Hippocampal formation (tissue), 2 donors: Measurements from ENCODE around the gene OR6S1.
A peak's percentile ranks its signal among the peaks of the same experiment; 100 is the strongest.
"Not testable (repeated sequence)": the region's sequence is repeated elsewhere in the genome, so short reads cannot be mapped to it uniquely, and the experiment has no call there.

Experiments
- DNase-seq, 2 donors: peaks; one replicate each; lab custom pipeline; 2025; lab: John Stamatoyannopoulos, UW

OR6S1 gene

GRCh38 chr14:20668969-20669368, 27.5 kb upstream of the OR6S1 start:
- no peak for DNase-seq

GRCh38 chr14:20667957-20668356, 26.5 kb upstream of the OR6S1 start:
- no peak for DNase-seq

GRCh38 chr14:20666400-20666961, 25.0 kb upstream of the OR6S1 start:
- DNase-seq, result not testable (repeated sequence)

DNA sequence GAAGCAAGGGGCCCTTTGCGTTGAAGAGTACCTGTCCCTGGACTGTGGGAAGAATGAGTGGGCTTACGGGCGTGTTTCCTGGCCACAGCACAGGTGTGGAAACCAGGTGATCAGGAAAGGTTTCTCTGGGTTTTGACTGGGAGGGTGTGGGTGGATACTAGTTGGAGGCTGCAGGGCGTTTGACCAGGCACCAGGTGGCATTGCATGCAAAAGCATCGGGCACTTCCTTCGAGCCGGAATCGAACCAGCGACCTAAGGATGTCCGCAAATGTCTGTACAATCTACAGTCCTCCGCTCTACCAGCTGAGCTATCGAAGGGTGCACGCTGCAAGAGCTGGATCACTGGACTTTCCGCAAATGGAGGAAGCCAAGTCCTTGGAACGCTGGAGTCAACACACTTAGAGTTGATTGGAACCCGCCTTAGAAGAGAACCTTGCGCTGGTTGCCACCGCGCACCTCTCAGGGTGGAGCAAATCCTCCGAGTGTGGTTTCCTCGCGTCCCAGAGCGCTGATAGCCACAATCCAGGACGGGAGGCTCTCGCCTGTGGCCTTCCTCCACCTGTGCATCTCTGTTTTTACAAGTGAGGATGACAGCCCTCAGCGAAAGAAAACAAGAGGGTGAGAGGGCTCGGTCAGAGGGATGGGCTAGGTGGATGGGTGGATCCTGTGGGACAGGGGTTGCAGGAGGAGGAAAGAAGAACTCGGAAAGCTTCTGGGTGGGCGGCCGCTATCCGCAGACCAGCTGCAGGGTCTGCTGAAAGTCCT, 21.7 kb upstream of the OR6S1 start:
- peak in 1 of 2 donors; percentile 27 for DNase-seq

- DNase-seq, result no peak
Measured at GRCh38 chr14:20661197-20661596, 19.7 kb upstream of the OR6S1 start.

- no peak for DNase-seq
Measured at GRCh38 chr14:20659813-20660395, 18.4 kb upstream of the OR6S1 start.

DNA sequence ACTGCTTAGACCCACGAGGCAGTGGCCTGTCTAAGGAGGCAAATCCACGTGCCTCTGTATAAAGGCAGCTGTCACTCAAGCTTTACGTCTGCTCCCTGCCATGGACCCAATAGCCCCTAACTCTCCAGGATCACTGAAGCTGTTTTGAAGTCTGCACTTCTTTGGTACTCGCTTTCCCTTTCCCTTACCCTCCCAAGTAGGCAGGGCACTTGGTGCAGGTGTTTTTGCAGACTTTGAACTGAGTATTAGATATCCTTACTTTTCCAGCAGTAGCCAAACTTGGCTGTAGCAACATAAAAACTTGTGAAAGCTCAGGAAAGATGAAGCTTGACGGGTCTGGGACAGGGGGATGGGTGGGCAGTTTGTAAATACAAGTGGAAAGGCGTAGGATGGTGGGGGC, 17.8 kb upstream of the OR6S1 start:
- DNase-seq, result no peak

- no peak for DNase-seq
Measured at GRCh38 chr14:20658246-20658645, 16.8 kb upstream of the OR6S1 start.

DNA sequence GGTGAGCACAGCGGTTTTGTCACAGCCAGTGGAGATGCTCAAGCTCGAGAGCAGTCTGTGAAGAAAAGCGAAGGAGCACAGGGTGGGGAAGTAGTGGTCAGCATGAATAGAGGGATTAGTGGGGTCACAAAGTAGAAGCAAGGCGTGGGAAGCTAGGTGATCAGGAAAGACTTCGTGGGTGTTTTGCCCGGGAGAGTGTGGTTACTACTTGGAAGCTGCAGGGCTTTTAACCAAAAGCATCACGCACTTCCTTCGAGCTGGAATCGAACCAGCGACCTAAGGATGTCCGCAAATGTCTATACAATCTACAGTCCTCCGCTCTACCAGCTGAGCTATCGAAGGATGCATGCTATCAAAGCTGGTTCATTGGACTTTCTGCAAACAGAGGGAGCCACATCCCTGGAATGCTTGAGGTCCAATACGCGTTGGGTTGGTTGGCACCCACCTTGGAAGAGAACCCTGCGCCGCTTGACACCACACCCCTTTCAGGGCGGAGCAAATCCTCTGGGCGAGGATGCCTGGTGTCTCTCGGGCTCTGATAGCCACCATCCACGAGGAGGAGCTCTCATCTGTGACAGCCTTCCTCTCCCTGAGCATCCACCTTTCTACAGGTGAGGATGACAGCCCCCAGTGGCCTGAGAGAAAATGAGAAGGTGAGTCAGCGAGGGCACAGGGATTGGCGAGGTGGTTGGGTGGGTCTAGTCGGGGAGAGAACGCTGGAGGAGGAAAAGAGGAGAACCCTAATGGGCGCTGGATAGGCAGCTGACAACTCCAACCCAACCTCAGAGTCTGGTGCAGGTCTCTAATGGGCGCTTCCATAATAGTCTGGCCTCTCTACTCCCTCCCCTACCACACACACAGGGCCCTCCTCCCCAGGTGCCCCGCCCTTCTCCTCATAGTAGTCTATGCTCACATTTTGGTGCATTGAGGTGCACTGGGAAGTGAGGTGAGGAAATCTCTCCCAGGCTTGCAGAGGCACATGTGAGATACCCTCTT, 16.0 kb upstream of the OR6S1 start:
- DNase-seq, result no peak

DNA sequence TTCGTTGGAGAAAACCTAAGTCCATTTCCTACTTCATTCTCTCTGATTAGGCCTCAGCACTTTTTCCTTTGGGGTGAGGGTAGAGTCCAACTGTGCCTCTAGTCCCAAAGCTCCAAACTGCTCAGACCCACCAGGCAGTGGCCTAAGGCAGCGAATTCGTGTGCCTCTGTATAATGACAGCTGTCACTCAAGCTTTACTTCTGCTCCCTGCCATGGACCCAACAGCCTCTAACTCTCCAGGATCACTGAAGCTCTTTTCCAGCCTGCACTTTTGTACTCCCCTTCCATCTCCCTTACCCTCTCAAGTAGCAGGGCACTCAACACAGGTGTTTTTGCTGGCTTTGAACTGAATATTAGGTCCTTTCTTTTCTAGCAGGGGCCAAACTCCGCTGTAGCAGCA, 14.8 kb upstream of the OR6S1 start:
- DNase-seq, result no peak

GRCh38 chr14:20655851-20656250, 14.4 kb upstream of the OR6S1 start:
- DNase-seq, result no peak

- DNase-seq, result no peak
Measured at GRCh38 chr14:20652996-20653975, 11.8 kb upstream of the OR6S1 start.

- no peak for DNase-seq
Measured at GRCh38 chr14:20645481-20645880, 4.0 kb upstream of the OR6S1 start.

- no peak for DNase-seq
Measured at GRCh38 chr14:20644520-20644919, 3.0 kb upstream of the OR6S1 start.

GRCh38 chr14:20642755-20643154, 1.3 kb upstream of the OR6S1 start:
- DNase-seq, result not testable (repeated sequence)

GRCh38 chr14:20642182-20642581, 691 bp upstream of the OR6S1 start:
- DNase-seq, result no peak

DNA sequence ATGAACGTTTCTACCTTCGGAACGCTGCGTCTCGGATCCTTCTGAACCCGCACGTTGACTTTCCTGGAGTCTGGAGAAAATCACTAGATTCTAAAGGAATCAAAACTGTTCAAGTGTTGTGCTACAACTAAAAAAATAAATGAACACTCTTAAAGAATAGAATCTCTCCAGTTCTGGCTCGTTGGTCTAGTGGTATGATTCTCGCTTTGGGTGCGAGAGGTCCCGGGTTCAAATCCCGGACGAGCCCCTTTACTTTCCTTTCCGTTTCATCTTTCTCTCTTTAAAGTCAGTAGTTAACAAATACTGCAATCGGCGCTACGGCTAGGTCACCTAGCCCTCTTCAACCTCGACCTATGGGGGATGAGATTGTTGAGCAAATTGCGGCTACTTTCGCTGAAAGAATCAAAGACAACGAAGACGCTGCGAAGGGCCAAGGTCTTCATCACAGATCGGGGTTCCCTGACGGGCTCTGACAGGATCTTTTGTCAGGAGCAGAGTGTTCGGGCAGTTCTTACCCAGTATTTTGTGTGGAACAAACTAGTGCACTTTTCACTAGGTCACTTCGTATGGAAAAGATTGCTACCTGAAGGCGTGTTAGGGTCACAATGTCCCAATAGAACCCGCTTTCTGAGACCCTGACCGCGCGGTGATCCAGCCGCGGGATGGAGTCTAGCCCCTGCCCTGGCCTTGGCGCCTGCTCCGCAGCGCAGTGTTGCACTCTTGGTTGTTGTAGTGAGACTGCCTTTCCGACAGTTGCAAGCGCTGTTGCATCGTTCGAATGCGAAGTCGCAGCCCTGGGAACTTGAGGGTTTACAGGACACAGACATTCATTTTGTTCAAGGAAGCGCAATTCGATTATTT, 8.4 kb downstream of the OR6S1 start:
- peak; percentile 20 to 40 for DNase-seq

- DNase-seq, result no peak
Measured at GRCh38 chr14:20632448-20632830, 9.1 kb downstream of the OR6S1 start.

- DNase-seq, result peak in 1 of 2 donors; percentile 14
Measured at GRCh38 chr14:20631880-20632389, 9.6 kb downstream of the OR6S1 start.
